ENCODE results near the gene CACTIN.
"Not testable (repeated sequence)": the region's sequence is repeated elsewhere in the genome, so short reads cannot be mapped to it uniquely, and the experiment has no call there.

CACTIN gene

DNA sequence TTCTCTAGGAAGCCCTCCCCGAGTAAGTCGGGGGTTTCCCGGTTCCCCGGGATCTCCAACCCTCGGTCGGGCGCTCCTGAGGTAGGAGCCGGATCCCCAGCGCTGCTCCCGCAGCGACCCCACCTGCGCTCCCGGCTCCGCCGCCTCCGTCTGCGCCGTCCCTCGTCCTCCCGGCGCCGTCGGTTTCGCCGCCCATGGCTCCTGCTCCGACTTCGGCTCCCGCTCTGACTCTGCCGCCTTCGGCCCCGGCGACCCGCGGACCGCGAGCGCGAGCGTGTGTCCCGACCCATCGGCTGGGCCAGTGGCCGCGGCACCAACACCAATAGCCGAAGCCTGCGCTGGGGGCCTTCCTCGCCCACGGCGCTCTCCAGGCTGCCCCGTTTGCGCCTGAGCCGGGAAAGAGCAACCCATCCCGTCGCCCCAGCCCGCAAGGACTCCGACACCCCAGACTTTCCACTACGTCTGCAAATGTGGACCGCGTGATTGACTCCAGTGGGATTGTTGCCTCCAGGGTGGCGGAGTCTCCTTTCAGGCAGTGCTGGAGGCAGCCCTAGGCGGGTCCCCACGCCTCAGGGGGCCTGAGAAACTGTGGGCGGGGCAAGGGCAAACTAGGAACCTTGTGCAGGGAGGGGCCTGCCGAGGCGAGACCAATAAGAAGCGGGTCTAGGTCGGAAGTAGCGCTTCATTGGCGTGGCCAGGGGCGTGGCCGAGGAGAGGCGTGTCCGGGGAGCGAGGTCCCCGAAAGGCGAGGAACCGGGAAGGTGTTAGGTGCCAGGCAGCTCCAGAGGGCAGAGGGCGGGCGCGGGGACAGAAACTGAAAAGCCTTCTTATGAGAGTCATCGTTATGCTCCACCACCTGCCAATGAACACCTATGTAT, at the start of gene CACTIN:
TSS of gene CACTIN (minus strand) at position 318 of the 878 bp plus-strand sequence. CDS start at position 290, 28 bp downstream.
- peak; percentile 88 for DNase-seq (ENCODE audit: low read depth, low spot score)

DNA sequence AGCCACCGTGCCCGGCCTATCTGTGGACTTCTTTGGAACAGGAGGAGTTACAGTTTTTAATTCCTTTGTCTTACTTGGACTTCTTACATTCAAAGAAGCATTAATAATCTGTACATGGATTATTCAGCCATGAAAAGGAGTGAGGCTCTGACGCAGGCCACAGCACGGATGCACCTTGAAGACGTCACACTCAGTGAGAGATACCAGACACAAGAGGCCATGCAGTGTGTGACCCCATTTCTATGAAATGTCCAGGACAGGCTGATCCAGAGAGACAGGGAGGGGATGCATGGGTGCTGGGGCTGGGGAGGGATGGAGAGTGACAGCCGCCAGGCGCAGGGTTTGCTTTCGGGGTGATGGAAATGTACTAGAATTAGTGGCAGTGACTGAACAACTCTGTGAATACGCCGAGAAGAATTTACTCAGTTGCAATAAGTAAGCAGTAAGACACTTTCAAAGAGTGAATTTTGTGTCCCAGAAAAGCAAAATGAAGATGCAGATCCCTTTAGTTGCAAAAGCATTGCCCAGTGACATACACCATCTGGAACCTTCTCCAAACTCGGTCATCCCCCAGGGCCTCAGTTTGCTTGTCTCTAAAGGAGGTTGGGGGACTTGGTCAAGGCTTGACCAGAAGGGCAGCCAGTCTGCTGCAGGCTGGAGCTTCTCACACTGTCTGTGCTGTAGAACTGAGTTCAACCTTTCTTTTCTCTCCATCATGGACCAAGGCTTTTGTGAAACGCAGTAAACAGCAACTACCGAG, 48.4 kb upstream of the CACTIN start:
- DNase-seq (ENCODE audit: low read depth, low spot score): no peak

- no peak for DNase-seq (ENCODE audit: low read depth, low spot score)
Measured at GRCh38 chr19:3673506-3674439, 47.2 kb upstream of the CACTIN start.

DNA sequence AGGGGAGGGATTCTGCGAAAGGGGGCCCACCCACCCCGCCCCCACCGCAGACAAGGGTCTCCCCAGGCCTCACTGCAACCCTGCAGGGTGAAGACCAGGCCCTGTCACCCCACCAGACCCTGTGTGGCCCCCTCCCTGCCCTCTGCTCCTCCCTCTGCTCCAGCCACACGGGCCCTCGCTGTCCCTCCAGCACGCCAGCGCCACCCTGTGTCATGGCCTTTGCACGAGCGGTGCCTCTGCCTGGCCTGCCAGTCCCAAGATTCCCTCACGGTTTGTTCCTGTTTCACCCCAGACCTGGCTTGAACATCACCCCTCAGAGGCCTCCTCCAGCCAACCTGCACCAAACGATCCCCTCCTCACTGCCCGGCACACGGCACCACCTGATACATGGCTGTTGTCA, 46.4 kb upstream of the CACTIN start:
- DNase-seq (ENCODE audit: low read depth, low spot score): no peak

GRCh38 chr19:3672575-3672948, 46.0 kb upstream of the CACTIN start:
- DNase-seq (ENCODE audit: low read depth, low spot score): no peak

DNA sequence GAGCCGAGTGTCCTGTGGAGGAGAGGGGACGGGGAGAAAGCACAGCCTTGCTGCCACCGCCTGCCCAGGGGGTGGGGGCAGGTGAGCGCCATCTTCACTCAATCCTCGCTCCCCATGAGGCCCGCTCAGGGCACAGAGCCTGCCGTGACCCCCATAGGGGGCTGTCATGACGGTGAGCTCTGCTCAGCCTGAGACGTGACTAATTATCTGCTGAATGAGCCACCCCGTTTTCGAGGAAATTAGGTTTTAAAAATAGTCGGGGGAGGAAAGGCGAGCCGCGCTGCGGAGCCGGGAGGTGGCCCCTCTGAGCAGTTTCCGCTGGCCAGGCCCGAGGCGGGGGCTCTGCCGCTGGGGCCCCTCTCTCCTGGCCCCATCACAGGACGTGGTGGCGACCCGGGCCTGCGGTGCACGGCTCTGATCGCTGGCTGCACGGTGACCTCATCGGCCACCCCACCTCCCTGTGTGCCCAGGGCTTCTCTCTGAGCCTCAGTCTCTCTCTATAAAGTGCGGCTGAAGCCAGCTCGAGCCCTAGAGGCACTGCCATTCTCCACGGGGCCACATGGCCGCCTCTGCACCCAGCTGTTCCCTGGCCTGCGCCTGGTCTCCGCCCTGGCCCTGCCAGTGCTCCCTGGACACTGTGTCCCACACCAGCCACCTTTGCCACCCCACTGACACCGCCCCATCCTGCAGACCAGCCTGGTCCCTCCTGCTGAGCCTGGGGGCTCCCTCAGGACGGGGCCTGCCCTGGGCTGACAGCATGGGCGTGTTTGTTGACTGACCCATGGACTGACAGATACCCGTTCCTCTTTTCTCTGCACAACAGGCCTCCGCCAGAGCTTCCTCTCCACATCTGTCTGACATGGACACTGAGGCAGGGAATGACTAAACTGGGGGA, 45.3 kb upstream of the CACTIN start:
- no peak for DNase-seq (ENCODE audit: low read depth, low spot score)

DNA sequence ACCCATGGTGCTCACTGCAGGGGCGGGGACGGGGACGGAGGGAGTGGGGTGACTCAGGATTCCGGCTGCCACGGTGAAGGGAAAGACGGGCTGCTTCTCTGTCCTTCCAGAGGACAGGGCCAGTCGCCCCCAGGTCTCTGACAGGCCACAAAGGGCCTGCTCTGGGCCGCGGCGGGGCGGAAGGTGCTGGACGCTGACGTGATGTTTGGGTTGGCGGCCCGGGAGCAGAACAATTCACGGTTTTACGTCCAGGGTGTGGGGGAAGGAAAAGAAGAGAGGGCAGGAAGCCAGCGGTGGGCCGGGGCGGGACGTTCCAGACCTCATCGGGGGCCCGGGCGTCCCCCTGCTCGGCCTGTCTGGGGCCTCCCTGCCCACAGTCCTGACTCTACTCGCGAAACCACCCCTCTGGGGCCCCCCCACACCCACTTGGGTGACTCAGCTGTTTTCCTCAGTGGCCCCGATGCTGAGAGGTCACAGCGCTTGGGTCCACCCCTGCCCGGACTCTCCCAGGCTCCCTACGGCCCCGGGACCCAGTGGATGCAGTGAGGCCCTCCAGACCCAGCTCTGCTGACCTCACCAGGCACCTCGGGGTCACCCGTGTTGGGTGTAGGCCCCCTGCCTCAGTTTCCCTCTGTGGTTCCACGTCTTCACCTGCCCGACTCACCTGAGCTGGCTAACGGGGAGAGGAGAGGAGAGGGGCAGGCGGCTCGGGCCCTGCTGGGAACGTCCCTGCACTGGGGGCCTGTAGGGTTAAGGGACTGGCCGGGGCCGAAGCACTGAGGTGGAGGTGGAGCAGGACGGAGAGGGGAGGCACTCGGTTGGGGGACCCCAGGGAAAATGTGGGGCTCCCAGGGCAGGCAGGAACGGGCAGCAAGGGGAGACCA, 44.4 kb upstream of the CACTIN start:
- no peak for DNase-seq (ENCODE audit: low read depth, low spot score)

GRCh38 chr19:3669947-3670795, 43.6 kb upstream of the CACTIN start:
- DNase-seq (ENCODE audit: low read depth, low spot score): no peak

DNA sequence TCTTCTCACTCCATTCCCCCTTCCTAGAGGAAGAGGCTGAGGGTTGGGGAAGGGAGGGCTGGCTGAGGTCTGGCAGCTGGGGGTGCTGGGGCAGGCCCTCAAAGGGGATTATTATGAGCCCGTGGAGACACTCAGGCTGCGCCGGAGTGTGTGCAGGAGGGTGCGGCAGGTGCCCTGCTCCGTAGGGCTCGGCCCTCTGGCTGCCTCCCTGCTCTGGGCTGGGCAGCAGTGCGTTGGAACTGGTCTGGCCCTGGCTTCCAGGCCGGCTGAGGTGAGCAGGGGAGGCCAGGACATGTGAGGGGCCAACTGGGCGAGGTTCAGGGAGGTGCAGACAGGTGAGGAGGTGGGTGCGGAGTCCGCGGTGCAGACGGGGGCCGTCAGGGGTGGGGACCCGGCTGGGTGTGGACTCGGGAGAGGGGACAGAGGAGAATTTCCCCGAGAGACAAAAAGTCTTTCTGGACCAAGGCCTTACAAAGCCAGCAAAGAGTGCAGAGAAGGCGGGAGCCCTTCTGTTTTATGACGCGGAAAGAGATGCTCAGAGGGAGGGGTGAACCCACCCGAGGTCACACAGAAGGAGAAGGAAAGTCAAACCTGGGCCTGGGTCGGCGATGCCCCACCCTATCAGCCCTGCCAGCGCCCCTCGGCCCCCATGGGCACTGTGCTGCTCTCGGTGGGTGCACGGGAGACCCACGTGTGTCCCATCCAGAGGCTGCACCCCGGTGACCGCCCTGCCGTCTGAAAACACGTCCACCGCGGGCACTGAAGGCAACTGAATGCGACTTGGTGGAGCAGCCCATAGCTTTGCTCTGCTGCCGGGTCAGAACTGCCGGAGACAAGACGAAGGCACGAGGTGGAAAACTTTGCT, 42.7 kb upstream of the CACTIN start:
- no peak for DNase-seq (ENCODE audit: low read depth, low spot score)

GRCh38 chr19:3668331-3669081, 41.9 kb upstream of the CACTIN start:
- DNase-seq (ENCODE audit: low read depth, low spot score): no peak

DNA sequence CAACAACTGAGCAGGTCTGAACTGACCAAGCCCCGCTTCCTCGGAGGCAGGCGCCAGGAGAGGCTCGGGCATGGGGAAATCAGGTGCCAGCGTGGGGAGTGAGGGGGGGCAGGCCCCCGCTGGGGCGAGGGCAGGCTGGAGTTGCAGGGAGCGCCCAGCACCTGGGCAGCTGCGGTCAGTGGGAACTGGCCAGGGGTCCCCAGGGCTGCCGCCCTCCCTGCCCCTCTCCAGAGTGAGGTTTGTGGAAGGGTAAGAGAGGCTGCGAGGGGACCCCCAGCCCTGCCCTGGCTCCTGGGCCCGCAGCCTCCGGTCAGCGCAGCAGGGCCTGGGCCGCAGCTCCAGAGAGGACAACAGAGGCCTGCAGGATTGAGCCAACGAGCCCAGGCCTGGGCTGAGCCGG, 41.2 kb upstream of the CACTIN start:
- no peak for DNase-seq (ENCODE audit: low read depth, low spot score)

DNA sequence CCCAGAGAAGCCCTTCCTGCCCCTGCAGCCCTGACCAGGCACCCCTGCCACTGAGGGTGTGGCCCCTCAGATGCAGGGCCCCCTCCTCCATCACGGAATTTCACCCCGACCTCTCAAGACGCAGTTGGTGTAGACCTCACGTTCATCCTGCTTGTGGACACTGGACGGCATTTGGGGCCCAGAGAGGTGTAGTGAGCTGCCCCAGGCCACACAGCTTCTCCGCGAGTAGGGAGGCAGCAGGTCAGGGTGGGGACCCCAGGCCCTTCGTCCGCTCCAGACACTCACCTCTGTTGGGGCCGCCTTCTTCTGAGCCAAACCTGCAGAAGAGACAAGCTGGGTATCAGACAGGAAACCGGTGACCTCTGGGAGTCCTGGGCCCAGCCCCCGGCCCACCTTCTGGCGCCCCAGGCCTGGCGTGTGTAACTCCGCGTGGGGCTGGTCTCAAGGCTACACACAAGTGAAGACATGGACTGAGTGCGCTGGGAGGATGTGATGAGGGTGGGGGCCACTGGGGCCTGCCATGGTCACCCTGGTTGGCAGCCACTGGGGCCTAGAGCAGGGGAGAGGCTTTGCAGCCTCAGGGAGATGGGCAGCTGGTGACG, 40.5 kb upstream of the CACTIN start:
- DNase-seq (ENCODE audit: low read depth, low spot score): no peak

DNA sequence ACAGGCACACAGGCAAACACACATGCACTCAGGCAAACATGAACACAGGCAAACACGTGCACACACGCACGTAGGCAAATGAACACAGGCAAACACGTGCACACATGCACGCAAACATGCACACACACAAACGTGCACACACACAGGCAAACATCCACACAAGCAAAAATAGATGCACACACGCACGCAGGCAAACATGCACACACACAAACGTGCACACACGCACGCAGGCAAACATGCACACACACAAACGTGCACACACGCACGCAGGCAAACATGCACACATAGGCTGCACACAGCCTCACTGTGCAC, 39.9 kb upstream of the CACTIN start:
- not testable (repeated sequence) for DNase-seq (ENCODE audit: low read depth, low spot score)

- no peak for DNase-seq (ENCODE audit: low read depth, low spot score)
Measured at GRCh38 chr19:3665681-3666544, 39.3 kb upstream of the CACTIN start.

- DNase-seq (ENCODE audit: low read depth, low spot score): no peak
Measured at GRCh38 chr19:3664879-3665642, 38.5 kb upstream of the CACTIN start.
